GM21423 (cell line): Measurements from ENCODE around the gene FICD.

Source experiments
- ATAC-seq: cut with Tn5 transposase; IDR thresholded peaks from one replicate; pipeline ENCODE4 v1.9.1; 2021; ENCODE audit warnings: mild to moderate bottlenecking, moderate library complexity; ENCODE audit not compliant: unreplicated experiment

FICD gene

DNA sequence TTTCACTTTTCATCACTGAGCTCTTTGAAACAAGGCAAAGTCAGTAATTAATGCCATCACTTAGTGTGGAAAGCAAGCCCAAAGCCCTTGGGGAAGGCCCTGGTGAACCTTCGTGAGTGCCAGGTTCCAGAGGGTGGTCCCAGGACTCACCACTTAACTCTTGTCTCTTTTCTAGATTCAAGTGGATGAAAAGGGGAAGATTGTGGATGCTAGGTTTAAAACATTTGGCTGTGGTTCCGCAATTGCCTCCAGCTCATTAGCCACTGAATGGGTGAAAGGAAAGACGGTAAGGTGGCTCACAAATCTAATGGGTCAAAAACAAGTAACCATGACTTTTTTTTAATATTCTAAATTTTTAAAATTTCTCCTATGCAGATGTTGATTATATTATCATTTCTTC lies 50.1 kb downstream of the FICD start:
- no peak for ATAC-seq

DNA sequence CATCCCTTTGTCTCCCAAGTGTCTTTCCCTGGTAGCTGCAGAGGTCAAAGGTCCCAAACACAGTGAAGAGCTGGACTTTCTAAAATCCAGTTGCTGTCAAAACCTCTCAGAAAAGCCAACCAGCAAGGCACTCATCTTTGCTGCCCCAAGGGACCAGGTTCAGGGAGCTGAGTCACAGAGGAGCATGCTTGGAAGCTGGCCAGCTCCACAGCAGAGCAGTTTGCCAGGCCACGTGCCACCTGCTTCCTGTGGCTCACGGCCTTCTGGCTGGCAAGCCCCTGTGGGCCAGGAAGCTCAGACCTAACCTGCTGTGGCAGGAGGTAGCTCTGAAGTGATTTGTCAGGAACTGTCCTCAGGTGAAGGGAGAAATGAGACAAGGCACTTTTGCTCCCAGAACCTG lies 50.9 kb downstream of the FICD start:
- ATAC-seq, result no peak

DNA sequence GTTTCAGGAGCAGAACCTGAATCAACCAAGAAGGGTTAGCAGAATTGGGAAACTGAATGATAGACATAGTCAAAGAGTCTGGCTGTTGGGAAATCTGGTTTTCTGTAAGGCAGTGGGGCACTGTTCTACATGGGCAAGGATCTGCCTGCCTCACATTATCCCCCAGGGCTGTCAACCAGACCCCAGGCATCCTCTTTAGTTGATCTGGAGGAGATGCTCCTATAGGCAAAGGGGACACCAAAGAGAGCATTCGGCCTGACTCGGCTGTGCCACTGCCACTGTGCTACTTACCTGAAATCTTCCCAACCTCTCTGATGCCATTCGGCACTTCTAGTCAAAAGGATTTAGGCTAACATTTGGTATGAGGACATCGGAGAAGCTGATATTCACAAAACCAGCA lies 51.4 kb downstream of the FICD start:
- ATAC-seq, result no peak

DNA sequence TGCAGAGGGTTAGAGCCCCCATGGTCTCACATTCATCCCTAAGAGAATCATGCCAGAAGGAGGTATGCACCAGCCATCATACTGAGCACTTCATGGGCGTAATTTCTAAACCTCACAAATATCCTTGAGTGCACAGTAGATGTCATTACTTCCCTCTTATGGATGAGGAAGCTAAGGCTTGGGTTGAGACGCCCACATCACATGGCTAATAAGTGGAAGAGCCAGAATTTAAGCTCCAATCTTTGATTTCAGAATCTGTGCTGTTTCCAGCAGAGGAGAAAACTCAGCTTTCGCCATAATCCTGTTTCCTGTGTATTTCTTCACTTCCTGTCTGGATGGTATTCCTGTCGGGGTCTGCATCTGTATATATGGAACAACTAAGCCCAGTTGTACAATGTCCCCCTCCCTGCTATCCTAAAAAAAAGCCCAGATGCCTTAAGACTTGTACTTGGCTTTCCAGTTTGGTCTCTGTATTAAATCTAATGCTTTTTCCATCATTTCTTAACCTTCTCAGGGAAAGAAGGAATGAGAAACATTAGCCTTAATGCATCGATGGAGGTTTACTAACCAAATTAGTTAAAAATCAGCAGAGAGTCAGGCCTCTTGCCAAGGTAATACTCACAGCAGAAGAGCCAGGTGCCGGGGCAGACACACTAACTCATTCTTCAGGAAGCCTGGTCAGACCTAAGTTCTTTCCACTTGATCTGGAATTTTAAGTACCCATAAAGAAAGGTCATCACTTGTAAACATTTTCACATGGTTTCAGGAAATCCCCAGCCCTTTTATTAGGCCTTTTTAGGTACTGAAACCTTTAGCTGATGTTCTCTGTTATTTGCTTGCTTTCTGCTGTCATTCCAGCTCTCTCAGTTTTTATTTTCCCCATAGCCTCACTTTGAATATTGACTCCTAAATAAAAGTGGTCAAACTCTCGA lies 52.6 kb downstream of the FICD start:
- no peak for ATAC-seq

DNA sequence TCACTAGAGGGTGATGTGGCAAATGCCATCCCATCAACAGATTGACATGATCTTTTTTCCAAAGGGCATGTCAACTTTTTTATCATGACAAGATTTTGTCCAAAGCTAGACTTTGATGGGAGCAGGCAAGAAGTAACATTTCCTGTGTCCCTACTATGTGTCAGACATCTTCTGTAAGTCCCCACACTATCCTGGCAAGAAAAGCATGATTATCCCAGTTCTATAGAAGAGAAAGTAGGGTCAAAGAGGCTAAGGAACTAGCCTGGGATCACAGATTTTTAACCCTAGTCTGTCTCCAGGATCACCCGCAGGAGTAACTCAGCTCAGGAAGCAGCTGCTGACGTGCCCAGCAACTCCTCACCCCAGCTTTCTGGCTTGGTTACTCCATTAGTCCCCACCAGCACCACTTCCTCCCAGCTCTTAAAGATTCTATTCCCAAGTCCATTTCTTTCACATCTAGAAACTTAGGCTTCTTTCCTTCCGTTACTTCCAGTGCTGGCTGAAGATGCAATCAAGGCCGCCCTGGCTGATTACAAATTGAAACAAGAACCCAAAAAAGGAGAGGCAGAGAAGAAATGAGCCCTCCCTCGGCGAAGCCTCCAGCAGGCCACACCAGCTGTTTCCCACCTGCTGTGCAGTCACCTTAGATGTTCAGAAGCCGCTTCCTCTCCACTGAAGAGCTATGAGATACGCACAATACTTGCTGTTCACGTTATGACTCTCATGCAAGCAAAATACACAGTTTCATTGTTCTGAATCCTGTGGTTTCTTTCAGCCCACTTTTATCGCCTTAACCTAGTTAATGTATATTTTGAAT lies 53.5 kb downstream of the FICD start:
- ATAC-seq, result peak; percentile 77
